MG63 (cell line): ENCODE data around the gene CTDP1. TPM values are rescaled to one million over a fixed set of nuclear protein-coding genes. Genes with fewer than 3 reads are reported as not detected.

ENCODE experiments used
- DNase-seq: peaks from one replicate; pipeline ENCODE4 v3.0.0-alpha.2; 2020
- H3K27me3 ChIP-seq: fragments of 250-450 bp; sonication (Bioruptor Pico); 2 replicates; pipeline ENCODE4 v1.5.1; 2020; ENCODE audit warnings: mild to moderate bottlenecking, moderate library complexity
- H3K36me3 ChIP-seq: fragments of 250-450 bp; sonication (Bioruptor Pico); 2 replicates; pipeline ENCODE4 v1.5.1; 2020; ENCODE audit warnings: mild to moderate bottlenecking, moderate library complexity
- H3K4me3 ChIP-seq: fragments of 250-450 bp; sonication (Bioruptor Pico); 2 replicates; pipeline ENCODE4 v1.5.1; 2020; ENCODE audit warnings: mild to moderate bottlenecking, moderate library complexity
- H3K9me3 ChIP-seq: fragments of 250-450 bp; sonication (Bioruptor Pico); 2 replicates; pipeline ENCODE4 v1.5.1; 2020; ENCODE audit warnings: mild to moderate bottlenecking, moderate library complexity
- total RNA-seq: library from RNA; depleted of rRNA; stranded (reverse); fragments of >200 nt; shearing (Covaris generic); gene quantifications from 2 replicates; pipeline ENCODE4 v1.2.3, GENCODE V29; 2014; ENCODE audit warnings: low replicate concordance; rRNA removed

The CTDP1 gene
- total RNA-seq, 1 experiment from 2014 or later, result 28.9 TPM

DNA sequence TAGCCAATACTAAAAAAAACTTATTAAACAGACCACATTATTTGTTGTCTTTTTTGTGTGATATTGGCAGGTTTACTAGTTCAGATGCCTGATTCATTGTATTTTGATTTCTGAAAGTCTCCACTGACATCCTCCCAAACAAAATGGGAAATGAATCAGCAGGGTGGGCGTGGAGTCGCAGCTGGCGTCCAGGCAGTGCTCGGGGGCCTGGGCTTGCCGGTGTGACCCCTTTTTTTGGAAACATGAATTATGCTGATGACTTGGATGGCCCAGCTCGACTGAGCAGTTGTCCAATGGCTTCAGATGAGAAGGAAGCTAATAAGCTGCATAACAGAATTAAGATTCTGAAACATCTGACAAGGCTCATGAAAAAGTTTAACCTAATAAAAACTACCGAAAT lies 116.4 kb downstream of the CTDP1 start:
- H3K4me3 ChIP-seq, result no peak overlapping the region
- DNase-seq, result peak; percentile 23
- H3K36me3 ChIP-seq, result no peaks in the 10 kb centered on the region
- H3K27me3 ChIP-seq, result peaks cover 22% of the 10 kb centered on the region
- no peaks in the 10 kb centered on the region for H3K9me3 ChIP-seq

DNA sequence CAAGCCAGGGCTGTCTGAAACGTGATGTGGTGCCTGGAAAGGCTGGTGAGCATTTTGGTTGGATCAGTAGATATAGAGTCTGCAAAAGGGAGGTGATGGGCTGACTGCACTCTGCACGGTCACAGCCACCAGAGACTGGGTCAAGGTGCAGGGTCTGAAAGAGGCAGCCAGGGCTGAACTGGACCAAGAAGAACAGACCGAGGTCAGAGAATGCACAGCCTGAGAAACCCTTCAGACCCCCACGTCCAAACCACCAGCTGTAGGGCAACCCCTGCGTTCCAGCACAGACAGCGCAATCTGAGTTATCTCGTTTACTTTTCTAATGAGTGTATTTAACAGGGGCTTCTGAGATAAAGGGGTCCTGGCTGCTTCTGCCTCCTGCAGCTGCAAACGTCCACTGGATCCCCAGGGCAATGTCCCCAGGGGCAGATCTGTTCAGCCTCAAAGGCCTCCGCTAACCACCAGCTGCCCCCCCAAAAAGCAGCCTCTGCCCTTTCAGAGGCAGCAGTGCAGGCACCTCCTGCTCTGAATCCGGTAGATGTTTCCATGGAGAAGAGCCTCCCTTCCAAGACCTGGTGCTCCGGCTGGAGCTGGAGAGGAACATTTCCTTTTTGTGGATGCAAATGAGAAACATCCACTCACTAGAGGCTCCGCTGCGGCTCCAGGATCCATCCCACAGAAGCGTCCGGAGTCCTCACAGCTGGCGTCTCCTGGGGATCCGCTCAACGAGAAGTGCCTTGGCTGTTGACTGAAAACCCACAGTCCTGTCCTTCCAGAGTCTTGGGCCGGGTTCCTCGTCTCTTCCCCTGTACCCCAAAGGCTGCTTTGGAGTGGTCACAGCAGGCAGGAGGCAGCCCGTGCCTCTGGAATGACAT lies 117.2 kb downstream of the CTDP1 start:
- Histone ChIP-seq H3K4me3 (no peak overlapping the region), H3K9me3 (no peaks in the 10 kb centered on the region), H3K36me3 (no peaks in the 10 kb centered on the region), H3K27me3 (peaks cover 22% of the 10 kb centered on the region)
- no peak for DNase-seq

DNA sequence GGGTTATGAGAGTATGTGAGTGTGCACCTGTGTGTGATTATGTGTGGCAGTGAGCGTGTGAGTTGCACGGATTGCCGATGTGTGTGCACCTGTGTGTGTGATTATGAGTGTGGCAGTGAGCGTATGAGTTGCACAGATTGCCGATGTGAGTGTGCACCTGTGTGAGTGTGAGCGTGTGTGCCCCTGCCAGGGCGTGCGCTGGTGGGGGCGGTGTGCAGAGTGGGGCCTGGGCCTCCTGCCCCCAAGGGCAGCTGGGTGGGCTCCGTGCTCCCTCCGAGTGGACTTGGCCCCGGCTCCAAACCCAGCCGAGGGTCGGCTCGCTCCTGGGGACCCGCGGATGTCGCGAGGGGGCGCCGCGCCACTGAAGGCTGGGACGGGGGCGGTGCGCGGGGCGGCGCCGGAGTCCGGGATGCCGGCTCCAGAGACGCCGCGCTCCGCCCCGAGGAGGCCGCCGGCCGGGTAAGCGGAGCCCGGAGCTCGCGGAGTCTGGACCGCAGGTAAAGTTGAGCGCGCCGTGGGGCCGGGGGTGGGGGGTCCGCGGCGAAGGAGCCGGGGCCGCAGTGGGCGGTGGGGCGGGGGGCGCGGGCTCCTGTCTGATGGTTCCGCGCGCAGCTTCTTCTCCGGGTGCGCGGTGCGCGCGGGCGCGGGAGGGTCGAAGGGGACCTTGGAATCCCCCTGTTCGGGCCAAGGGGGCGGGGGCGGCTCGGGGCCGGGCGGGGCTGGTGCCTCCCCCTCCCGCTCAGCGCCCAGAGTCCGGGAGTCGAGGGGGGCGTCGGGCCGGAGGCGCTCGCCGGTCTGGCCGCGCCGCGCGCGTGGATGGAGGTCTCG lies 118.1 kb downstream of the CTDP1 start, which contains the start of gene KCNG2:
TSS of gene KCNG2 (plus strand) at position 421 of the 828 bp plus-strand sequence. CDS start 65,730 bp downstream, outside the sequence.
- Histone ChIP-seq H3K27me3 (peaks cover 22% of the 10 kb centered on the region), H3K9me3 (no peaks in the 10 kb centered on the region), H3K4me3 (no peak within 1 kb of the TSS), H3K36me3 (no peaks in the 10 kb centered on the region)
- DNase-seq, result no peak

DNA sequence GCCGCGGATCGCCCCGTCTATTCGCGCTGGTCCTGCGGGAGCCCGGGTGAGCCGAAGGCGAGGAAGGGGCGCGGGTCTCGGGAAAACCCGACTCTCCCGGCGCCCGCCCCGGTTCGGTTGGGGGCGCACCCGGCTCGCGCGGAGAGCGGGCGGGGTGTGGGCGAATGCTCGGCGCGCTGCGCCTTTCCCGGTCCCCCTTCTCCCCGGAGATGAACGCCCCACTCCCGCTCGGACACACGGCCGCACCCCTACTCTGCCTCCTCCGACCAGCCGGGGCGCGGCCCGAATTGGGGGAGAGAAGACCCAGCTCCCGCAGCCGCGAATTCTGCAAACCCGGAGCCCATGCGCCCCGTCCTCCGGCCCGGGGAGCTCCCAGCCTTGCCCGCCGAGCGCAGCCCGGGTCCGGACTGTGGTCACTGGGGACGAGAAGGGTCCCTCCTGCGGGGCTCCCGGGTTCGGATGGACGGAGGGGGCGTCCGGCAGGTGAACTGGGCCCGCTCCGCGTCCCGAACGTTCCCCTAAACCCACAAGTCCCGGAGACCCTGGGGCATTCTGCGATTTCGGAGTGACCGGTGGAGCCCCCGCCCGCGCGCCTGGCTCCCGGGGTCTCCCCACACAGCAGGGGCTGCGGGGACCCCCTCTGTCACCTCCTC lies 118.9 kb downstream of the CTDP1 start:
- no peak overlapping the region for H3K4me3 ChIP-seq
- H3K9me3 ChIP-seq, result no peaks in the 10 kb centered on the region
- no peaks in the 10 kb centered on the region for H3K36me3 ChIP-seq
- no peak for DNase-seq
- peaks cover 22% of the 10 kb centered on the region for H3K27me3 ChIP-seq

DNA sequence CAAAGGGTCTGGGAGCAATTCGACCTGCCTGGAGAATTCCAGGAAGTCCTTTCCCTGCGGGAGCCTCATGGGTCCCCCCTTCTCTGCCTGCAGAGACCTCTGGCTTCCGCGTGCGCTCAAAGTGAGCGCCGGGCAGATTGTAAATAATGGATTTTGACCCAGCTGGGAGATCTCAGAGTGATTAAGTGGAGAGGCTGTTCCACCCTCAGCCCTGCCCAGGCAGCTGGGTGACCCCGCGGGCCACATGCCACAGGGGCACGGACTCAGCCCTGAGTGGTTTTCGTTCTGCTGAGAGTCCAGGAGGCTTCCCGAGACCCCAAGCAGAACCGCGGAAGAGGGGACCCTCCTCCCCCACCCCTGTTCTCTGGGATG lies 119.4 kb downstream of the CTDP1 start:
- Histone ChIP-seq H3K27me3 (peaks cover 22% of the 10 kb centered on the region), H3K4me3 (no peak overlapping the region), H3K9me3 (no peaks in the 10 kb centered on the region), H3K36me3 (no peaks in the 10 kb centered on the region)
- no peak for DNase-seq

DNA sequence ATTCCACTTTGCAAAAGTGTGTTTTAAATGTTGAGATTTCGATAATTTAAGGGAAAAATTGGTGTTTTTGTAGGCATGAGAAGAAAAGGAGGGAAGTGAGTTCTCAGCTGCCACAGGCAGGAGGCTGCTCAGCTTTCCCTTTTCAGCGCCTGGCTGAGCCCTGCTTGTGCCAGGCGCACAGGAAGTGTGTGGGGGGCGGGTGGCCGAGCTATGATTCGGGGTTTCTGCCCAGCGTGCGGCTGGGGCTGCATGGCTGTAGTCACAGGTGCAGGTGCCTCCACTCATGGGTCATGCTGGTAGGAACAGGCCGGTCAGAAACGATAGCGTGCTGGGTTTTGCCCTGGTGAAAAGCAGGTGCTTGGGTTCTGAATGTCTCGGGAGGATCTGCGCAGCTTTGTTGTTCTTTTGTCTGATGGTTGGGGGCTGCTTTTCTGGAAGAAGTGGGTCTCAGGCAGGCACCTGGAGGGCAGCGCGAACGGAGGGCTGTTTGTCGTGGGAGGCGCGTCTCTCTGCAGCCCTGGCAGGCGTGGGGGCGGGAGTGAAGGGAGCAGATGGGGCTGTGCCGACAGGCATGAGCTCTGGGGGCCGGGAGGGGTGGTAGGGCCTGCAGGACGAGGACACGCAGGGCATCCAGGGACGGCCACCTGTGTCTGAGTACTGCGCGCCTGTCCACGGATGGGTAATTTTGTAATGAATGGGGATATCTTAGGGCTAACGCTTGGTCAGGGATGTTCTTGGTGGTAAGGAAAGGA lies 120.2 kb downstream of the CTDP1 start:
- H3K9me3 ChIP-seq, result no peaks in the 10 kb centered on the region
- H3K4me3 ChIP-seq, result no peak overlapping the region
- H3K27me3 ChIP-seq, result peaks cover 22% of the 10 kb centered on the region
- H3K36me3 ChIP-seq, result no peaks in the 10 kb centered on the region
- DNase-seq, result no peak

DNA sequence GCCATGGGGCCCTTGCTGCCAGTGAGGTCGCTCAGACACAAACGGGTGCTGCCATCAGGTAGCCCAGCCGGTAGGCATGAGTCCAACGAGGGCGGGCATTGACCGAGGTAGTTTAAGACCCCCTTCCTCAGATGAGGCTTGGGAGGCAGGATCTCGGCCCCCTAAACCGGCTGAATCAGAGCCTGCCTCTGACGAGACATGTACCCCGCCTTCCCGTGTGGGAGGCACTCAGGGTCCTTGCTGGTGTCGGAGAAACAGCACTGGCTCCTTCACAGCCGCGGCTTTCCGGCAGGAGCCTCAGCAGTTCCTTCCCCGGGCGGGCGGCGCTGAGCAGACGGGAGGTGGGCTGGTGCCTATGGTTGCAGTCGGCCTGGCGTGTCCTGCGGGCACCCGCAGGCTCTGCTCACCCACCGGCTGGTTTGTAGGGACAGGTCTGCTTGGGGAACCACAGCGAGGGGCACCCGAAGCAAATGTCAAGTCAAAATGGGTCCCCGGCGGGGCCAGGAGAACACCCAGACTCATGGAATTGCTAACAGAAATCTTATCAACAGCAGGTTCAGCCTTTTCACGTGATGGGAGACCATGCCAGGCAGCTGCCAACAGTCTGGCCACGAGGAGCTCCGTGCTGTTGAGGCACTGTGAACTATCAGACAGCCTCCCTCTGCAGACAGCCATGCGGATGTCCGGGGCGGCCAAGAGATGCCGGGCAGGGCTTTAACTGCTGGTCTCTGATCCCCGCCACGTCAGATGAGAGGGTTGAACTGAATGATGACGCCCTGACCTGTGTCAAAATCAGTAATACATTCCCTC lies 121.0 kb downstream of the CTDP1 start:
- DNase-seq, result no peak
- Histone ChIP-seq H3K36me3 (no peaks in the 10 kb centered on the region), H3K9me3 (no peaks in the 10 kb centered on the region), H3K4me3 (no peak overlapping the region), H3K27me3 (peaks cover 22% of the 10 kb centered on the region)

DNA sequence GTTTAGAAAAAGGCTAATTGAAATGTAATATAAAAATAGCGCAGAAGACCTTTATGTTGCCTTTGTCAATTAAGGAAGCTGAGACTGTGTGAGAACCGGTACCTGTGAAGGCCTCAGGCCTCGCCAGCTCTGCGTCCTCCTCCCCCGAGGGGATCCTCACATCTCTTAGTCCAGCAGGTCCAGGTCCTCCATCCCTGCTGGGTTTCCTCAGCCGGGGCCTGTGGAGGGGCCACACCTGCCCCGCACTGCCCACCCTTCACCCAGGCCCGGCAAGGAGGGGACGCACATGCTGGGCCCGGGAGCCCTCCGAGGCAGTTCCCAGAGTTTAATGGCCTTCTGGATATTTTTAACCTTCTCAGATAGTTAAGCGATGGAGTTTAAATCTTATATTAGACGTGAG lies 121.6 kb downstream of the CTDP1 start:
- Histone ChIP-seq H3K27me3 (peaks cover 22% of the 10 kb centered on the region), H3K9me3 (no peaks in the 10 kb centered on the region), H3K36me3 (no peaks in the 10 kb centered on the region), H3K4me3 (no peak overlapping the region)
- DNase-seq, result no peak

DNA sequence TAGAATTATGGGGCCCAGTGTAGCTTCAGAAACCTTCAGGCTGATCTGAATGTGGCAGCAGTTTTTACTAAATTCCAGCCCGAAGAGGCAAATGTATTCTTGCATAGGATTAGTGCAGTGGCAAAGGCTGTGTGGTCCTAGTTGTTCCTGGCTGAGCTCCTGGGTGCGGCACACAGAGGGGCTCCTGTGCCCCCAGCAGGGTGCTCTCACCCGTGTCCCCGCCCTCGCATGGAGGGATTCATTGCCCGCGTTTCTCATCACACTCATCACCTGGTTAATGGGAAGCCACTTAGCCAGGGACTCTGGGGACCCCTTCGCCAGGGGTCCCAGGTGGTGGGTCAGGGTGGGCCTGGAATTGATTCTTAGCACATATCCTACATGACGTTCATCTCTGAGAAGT lies 122.0 kb downstream of the CTDP1 start:
- Histone ChIP-seq H3K36me3 (no peaks in the 10 kb centered on the region), H3K9me3 (no peaks in the 10 kb centered on the region), H3K4me3 (no peak overlapping the region), H3K27me3 (peaks cover 22% of the 10 kb centered on the region)
- no peak for DNase-seq

DNA sequence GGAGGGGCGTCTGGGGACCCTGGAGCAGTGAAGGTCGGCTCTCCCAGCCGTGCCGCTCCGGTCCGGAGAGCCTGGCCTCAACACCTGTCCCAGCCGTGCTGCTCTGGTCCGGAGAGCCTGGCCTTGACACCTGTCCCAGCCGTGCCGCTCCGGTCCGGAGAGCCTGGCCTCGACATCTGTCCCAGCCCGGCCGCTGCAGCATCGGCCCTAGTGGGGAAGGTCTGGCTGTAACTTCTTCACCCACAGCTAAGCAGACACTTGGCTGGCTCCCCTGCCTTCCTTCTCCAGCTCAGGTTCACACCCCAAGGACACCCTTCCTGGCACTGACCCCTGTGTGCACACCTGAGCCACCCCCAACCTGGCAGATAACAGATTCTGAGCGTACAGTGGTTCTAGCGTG lies 122.7 kb downstream of the CTDP1 start:
- H3K36me3 ChIP-seq, result no peaks in the 10 kb centered on the region
- peaks cover 20% of the 10 kb centered on the region for H3K27me3 ChIP-seq
- H3K4me3 ChIP-seq, result no peak overlapping the region
- no peaks in the 10 kb centered on the region for H3K9me3 ChIP-seq
- DNase-seq, result no peak

DNA sequence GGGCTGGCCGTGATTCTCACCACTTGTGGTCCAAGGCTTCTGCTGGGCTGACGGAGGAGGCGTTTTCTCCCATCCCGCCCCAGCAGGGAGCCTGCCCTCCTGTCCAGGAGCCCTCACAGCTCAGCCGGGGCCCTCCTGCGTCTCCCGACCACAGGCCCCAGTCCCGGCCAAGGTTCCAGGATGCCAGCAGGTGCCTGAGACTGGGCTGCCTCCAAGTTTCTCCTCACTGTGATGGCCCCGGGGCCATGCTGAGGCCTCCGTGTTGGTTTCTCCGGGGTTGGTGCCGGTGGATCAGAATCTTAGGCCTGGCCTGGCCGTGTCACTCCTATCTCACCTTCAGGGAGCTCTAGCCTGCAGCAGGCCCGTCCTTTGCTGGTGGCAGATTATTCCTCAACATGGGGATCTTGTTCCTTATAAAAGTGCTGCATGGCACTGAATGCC lies 124.0 kb downstream of the CTDP1 start:
- no peak for DNase-seq
- H3K4me3 ChIP-seq, result no peak overlapping the region
- no peaks in the 10 kb centered on the region for H3K36me3 ChIP-seq

More for the DNA sequence above, 124.0 kb downstream of the CTDP1 start:
- Histone ChIP-seq H3K27me3 (peaks cover 11% of the 10 kb centered on the region), H3K9me3 (no peaks in the 10 kb centered on the region)

Other genes starting within 250 kb of the CTDP1 start
- gene KCNG2, start 118.1 kb downstream of the CTDP1 start, total RNA-seq, result not detected in 2 replicates